GM12878 (cell line): Measurements from ENCODE around the gene SCNN1B. TPM values are rescaled to one million over a fixed set of nuclear protein-coding genes. Genes with fewer than 3 reads are reported as not detected.

Experiments
- ATAC-seq: fragments of 200-7000 bp; cut with Tn5 transposase; 3 replicates; pipeline ENCODE4 v1.9.1; 2020; ENCODE audit warnings: mild to moderate bottlenecking, moderate library complexity
- BruUV-seq: library from RNA; stranded (reverse); fragments of 400-500 nt; replicated peaks from 2 replicates; lab custom pipeline; 2021; lab: Mats Ljungman, UMichigan
- CTCF ChIA-PET: fragments of 300-600 bp; sonication (Branson Sonifier 250); formaldehyde crosslinking; extraction: SDS; loops from one replicate; lab custom pipeline; 2021; ENCODE audit warnings: inconsistent platforms; lab: Yijun Ruan, JAX
- POLR2A ChIA-PET: fragments of 350-600 bp; formaldehyde crosslinking; extraction: SDS; loops from one replicate; lab custom pipeline; 2021; ENCODE audit warnings: inconsistent platforms; lab: Charles Lee
- RAD21 ChIA-PET: fragments of 300-600 bp; sonication (Branson Sonifier 250); formaldehyde crosslinking; loops from one replicate; lab custom pipeline; 2023; ENCODE audit warnings: antibody characterized with exemption; ENCODE audit not compliant: unreplicated experiment; lab: Charles Lee
- SMC1A ChIA-PET: fragments of 300-600 bp; sonication (Branson Sonifier 250); formaldehyde crosslinking; loops from one replicate; lab custom pipeline; 2023; ENCODE audit not compliant: unreplicated experiment, uncharacterized antibody; lab: Charles Lee
- DNase-seq: peaks from one replicate; pipeline ENCODE4 v3.0.0-alpha.2; 2011; ENCODE audit warnings: low read depth, low spot score
- FAIRE-seq: peaks from 3 replicates; lab custom pipeline; 2011; peaks lifted over from hg19 to GRCh38; lab: Jason Lieb, UNC
- H2AFZ ChIP-seq: 2 replicates; pipeline ENCODE4 v1.6.0; 2011; ENCODE audit warnings: low read depth, low read length, control low read depth; ENCODE audit not compliant: control insufficient read depth
- H3K27ac ChIP-seq: 2 replicates; pipeline ENCODE4 v1.5.1; 2011; ENCODE audit warnings: control low read depth; ENCODE audit not compliant: control insufficient read depth, insufficient read depth
- H3K27me3 ChIP-seq, 2 experiments: replicated peaks in 1 of 2; 2 replicates each; pipeline versions ENCODE4 v1.6.0 to v1.6.1; 2011; ENCODE audit warnings: low read length in 1 of 2; ENCODE audit not compliant: control insufficient read depth in 2 of 2, insufficient read depth in 2 of 2
- H3K36me3 ChIP-seq, 2 experiments: 2 replicates each; pipeline ENCODE4 v1.5.1; 2011; ENCODE audit warnings: low read length in 1 of 2; ENCODE audit not compliant: control insufficient read depth in 2 of 2, insufficient read depth in 2 of 2
- H3K4me1 ChIP-seq: 2 replicates; pipeline ENCODE4 v1.6.1; 2011; ENCODE audit warnings: mild to moderate bottlenecking, low read length, moderate library complexity, mixed read lengths; ENCODE audit not compliant: control insufficient read depth, insufficient read depth
- H3K4me2 ChIP-seq: 2 replicates; pipeline ENCODE4 v1.6.0; 2011; ENCODE audit warnings: control low read depth; ENCODE audit not compliant: control insufficient read depth, insufficient read depth
- H3K4me3 ChIP-seq: fragments of 200-600 bp; sonication (generic); 2 replicates; pipeline ENCODE4 v1.5.1; 2016
- H3K79me2 ChIP-seq: 2 replicates; pipeline ENCODE4 v1.6.0; 2011; ENCODE audit warnings: low read length; ENCODE audit not compliant: control insufficient read depth, insufficient read depth
- H3K9ac ChIP-seq: 2 replicates; pipeline ENCODE4 v1.8.0; 2011; ENCODE audit warnings: low read length, control low read depth, mixed read lengths; ENCODE audit not compliant: control insufficient read depth, insufficient read depth
- H3K9me3 ChIP-seq: replicated peaks from 3 replicates; pipeline ENCODE4 v1.5.1; 2011; ENCODE audit warnings: mild to moderate bottlenecking, low read length; ENCODE audit not compliant: control insufficient read depth, insufficient read depth
- H4K20me1 ChIP-seq: 2 replicates; pipeline ENCODE4 v1.6.0; 2011; ENCODE audit not compliant: control insufficient read depth, insufficient read depth
- BMI1 ChIP-seq: fragments of 450-650 bp; IDR thresholded peaks from 2 replicates; pipeline ENCODE4 v1.6.1; 2016; ENCODE audit warnings: mild to moderate bottlenecking, moderate library complexity, borderline replicate concordance
- CBX3 ChIP-seq: fragments of 200-600 bp; sonication (generic); IDR thresholded peaks from 2 replicates; pipeline ENCODE4 v1.6.1; 2016; ENCODE audit warnings: low read depth, borderline replicate concordance
- E4F1 ChIP-seq: fragments of 450-650 bp; IDR thresholded peaks from 2 replicates; pipeline ENCODE4 v1.6.1; 2018; ENCODE audit warnings: borderline replicate concordance, mild to moderate bottlenecking; ENCODE audit not compliant: partially characterized antibody
- EED ChIP-seq: sonication (generic); IDR thresholded peaks from 2 replicates; pipeline ENCODE4 v1.6.1; 2016; ENCODE audit warnings: antibody characterized with exemption, low read depth
- EP300 ChIP-seq, 2 experiments: fragments of 150-350 bp in 1 of 2; IDR thresholded peaks; 2 replicates each; pipeline ENCODE4 v1.6.1; 2011 to 2012; ENCODE audit warnings: low read depth in 2 of 2, low read length in 2 of 2, borderline replicate concordance in 1 of 2, improper control_type of control experiment in 1 of 2, inconsistent platforms in 1 of 2; ENCODE audit not compliant: control insufficient read depth in 1 of 2
- FOXM1 ChIP-seq: IDR thresholded peaks from 2 replicates; pipeline ENCODE4 v1.6.1; 2012; ENCODE audit warnings: low read depth, mild to moderate bottlenecking, inconsistent platforms, low read length, moderate library complexity
- JUND ChIP-seq: IDR thresholded peaks from 2 replicates; pipeline ENCODE4 v1.6.1; 2012; ENCODE audit warnings: low read depth, mild to moderate bottlenecking, low read length, improper control_type of control experiment, moderate library complexity
- LARP7 ChIP-seq: fragments of 450-650 bp; IDR thresholded peaks from 2 replicates; pipeline ENCODE4 v1.6.1; 2017; ENCODE audit warnings: mild to moderate bottlenecking
- MYC ChIP-seq: IDR thresholded peaks from 2 replicates; pipeline ENCODE4 v1.6.1; 2011; ENCODE audit warnings: mild to moderate bottlenecking, low read length, moderate library complexity, inconsistent platforms; ENCODE audit not compliant: insufficient read depth, insufficient replicate concordance, insufficient read length, severe bottlenecking
- NKRF ChIP-seq: fragments of 450-650 bp; conservative IDR thresholded peaks from 2 replicates; pipeline ENCODE4 v1.6.1; 2017; ENCODE audit warnings: mild to moderate bottlenecking, moderate library complexity
- SMAD1 ChIP-seq: fragments of 450-650 bp; IDR thresholded peaks from 2 replicates; pipeline ENCODE4 v1.6.1; 2018; ENCODE audit warnings: mild to moderate bottlenecking, low read depth; ENCODE audit not compliant: partially characterized antibody
- SRF ChIP-seq, 2 experiments: IDR thresholded peaks; 2 replicates each; pipeline ENCODE4 v1.6.1; 2011; ENCODE audit warnings: low read depth in 2 of 2, low read length in 2 of 2, mild to moderate bottlenecking in 1 of 2, moderate library complexity in 1 of 2
- TCF3 ChIP-seq: IDR thresholded peaks from 2 replicates; pipeline ENCODE4 v1.6.1; 2012; ENCODE audit warnings: low read depth, mild to moderate bottlenecking, low read length, borderline replicate concordance; ENCODE audit not compliant: insufficient read depth
- WRNIP1 ChIP-seq: IDR thresholded peaks from 2 replicates; pipeline ENCODE4 v1.6.1; 2011; ENCODE audit warnings: low read depth, low read length, improper control_type of control experiment, borderline replicate concordance
- ZNF217 ChIP-seq: fragments of 450-650 bp; IDR thresholded peaks from 2 replicates; pipeline ENCODE4 v1.6.1; 2017; ENCODE audit warnings: antibody characterized with exemption, mild to moderate bottlenecking
- WGBS: methylation state at CpG from one replicate; pipeline ENCODE4 v1.1.6; 2016; ENCODE audit warnings: low lambda C conversion rate; ENCODE audit not compliant: insufficient replicate concordance, insufficient coverage; ENCODE audit errors: missing lambda C conversion rate; 5-methylcytosine and 5-hydroxymethylcytosine counted together
- in situ Hi-C: fragments of 300-500 bp; cut with MboI; formaldehyde crosslinking; loops from 9 replicates; pipeline ENCODE4 v1.14.3; 2018; ENCODE audit warnings: mixed read lengths
- intact Hi-C: fragments of 100-400 bp; cut with micrococcal nuclease; formaldehyde crosslinking; loops from one replicate; pipeline ENCODE4 v1.14.2; 2022; ENCODE audit not compliant: unreplicated experiment
- polyA plus RNA-seq, 11 experiments: library from polyadenylated mRNA; depleted of rRNA in 4 of 11; unstranded in 6 of 11; stranded (reverse) in 5 of 11; fragments of >200 nt; fragmentation: Nextera tagmentation in 4 of 11; fragmentation: Illumina TruSeq in 1 of 11; extraction: Ambion mirVana in 4 of 11; extraction: Trizol in 1 of 11; gene quantifications; 1 replicate in 1 of 11; 2 replicates in 10 of 11; pipeline versions ENCODE4 v1.2.1 to v1.2.3, GENCODE V29; 2011 to 2016; ENCODE audit warnings: inconsistent platforms in 2 of 11, missing spikeins in 2 of 11, low read depth in 1 of 11
- total RNA-seq, 4 experiments: library from RNA; depleted of rRNA in 3 of 4; stranded (reverse); fragments of >200 nt in 3 of 4; fragmentation: Illumina TruSeq in 1 of 4; extraction: Trizol in 1 of 4; gene quantifications; 2 replicates each; pipeline versions ENCODE4 v1.2.1 to v1.2.3, GENCODE V29; 2013 to 2021
- TF ChIP-seq, protein P1 (sequence below): fragments of 450-650 bp; IDR thresholded peaks from 2 replicates; pipeline ENCODE4 v1.6.1; 2017; ENCODE audit warnings: antibody characterized with exemption, mild to moderate bottlenecking, moderate library complexity

Gene SCNN1B
- total and polyA plus RNA-seq, 10 of the 15 experiments (the other 5 are each of a cell fraction or from before 2014, with no cell fraction given) = 0.28 to 1.5 (median 0.64) TPM

DNA sequence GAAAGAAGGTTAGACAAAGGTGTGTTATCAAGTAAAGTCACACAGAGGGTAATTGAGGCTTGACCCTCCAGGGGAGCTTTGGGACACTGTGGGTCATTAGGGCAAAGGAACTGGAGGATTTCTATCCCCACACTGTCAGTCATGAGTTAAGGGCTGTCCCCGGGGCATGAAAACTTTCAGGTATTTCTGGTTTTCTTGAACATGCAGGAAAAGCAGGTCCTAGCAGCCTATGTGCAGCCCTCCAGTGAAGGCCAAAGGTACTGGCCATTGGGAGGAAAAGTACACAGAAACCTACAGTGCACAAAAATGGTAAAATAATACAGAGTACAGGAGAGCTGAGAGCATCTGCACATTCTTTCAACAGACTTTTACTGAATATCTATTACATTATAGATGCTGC lies 44.4 kb upstream of the SCNN1B start:
- no peak overlapping the region for H3K4me3 ChIP-seq
- in situ Hi-C loops = no loop called here
- intact Hi-C loops = no loop called here
- no peak overlapping the region for H3K27ac ChIP-seq
- no peaks in the 10 kb centered on the region for H3K27me3 ChIP-seq
- DNase-seq (no peak), FAIRE-seq (no peak), ATAC-seq (no peak)
- RAD21 ChIA-PET = no interaction called here
- no peaks in the 10 kb centered on the region for H3K79me2 ChIP-seq
- H3K9ac ChIP-seq = no peak overlapping the region
- H4K20me1 ChIP-seq = no peaks in the 10 kb centered on the region
- 100% methylated on average over 1 of the region's 1 CpG for WGBS
- SMC1A ChIA-PET = no interaction called here
- no peaks in the 10 kb centered on the region for H3K9me3 ChIP-seq
- BruUV-seq = no TSS peak
- H3K36me3 ChIP-seq = no peaks in the 10 kb centered on the region
- no peak overlapping the region for H2AFZ ChIP-seq
- no peak overlapping the region for H3K4me2 ChIP-seq
- POLR2A ChIA-PET = no interaction called here
- H3K4me1 ChIP-seq = no peaks in the 10 kb centered on the region
- CTCF ChIA-PET = interaction anchor here (0.7 kb wide), 1 partner anchor 177 kb away, joined by 3 read pairs; no protein-coding TSS in a partner anchor
- TF ChIP-seq MYC = no peak
- no peak for TF ChIP-seq FOXM1
- no peak for TF ChIP-seq SMAD1
- no peak for TF ChIP-seq ZNF217
- no peak for TF ChIP-seq EP300 (IDR thresholded peaks at IDR 0.05; ENCODE audit: borderline replicate concordance in 1 of 2, control insufficient read depth in 1 of 2, low read depth in 2 of 2, low read length in 2 of 2)
- no peak for TF ChIP-seq TCF3
- no peak for TF ChIP-seq LARP7
- no peak for TF ChIP-seq SRF (IDR thresholded peaks at IDR 0.05; ENCODE audit: low read depth in 2 of 2, low read length in 2 of 2)
- no peak for TF ChIP-seq CBX3
- no peak for TF ChIP-seq E4F1
- no peak for TF ChIP-seq WRNIP1
- no peak for TF ChIP-seq NKRF
- TF ChIP-seq BMI1 = no peak
- TF ChIP-seq, protein P1, sequence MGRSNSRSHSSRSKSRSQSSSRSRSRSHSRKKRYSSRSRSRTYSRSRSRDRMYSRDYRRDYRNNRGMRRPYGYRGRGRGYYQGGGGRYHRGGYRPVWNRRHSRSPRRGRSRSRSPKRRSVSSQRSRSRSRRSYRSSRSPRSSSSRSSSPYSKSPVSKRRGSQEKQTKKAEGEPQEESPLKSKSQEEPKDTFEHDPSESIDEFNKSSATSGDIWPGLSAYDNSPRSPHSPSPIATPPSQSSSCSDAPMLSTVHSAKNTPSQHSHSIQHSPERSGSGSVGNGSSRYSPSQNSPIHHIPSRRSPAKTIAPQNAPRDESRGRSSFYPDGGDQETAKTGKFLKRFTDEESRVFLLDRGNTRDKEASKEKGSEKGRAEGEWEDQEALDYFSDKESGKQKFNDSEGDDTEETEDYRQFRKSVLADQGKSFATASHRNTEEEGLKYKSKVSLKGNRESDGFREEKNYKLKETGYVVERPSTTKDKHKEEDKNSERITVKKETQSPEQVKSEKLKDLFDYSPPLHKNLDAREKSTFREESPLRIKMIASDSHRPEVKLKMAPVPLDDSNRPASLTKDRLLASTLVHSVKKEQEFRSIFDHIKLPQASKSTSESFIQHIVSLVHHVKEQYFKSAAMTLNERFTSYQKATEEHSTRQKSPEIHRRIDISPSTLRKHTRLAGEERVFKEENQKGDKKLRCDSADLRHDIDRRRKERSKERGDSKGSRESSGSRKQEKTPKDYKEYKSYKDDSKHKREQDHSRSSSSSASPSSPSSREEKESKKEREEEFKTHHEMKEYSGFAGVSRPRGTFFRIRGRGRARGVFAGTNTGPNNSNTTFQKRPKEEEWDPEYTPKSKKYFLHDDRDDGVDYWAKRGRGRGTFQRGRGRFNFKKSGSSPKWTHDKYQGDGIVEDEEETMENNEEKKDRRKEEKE = no peak
- TF ChIP-seq EED = no peak
- TF ChIP-seq JUND = no peak
